Measurements from ENCODE around the gene TMPRSS9.

DNA sequence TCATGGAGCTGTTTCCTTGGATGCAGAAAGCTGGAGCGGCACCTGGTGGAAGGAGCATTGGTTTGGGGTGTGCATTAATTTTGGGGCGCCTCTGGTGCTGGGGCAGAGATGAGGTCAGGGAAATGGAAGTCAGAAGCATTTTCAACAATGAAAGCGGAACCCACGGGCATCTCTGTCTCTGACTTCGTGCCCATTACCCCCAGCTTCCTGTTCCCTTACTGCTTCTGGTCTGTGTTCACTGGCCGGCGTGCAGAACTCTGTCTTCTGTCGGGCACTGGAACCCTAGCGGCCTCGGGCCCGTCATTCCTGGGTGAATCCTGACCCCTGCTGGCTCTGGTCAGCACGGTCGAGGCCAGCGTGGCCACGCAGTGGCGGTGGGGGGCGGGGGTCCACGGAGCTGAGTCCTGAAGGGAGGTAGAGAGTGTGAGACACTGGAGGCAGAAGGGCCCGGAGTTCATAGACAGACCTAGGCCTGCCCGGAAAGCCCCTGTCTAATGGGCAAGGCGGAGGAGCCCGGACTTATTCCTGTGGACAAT lies 44.2 kb upstream of the TMPRSS9 start:
- TF ChIP-seq GATA3 (IDR thresholded peaks at IDR 0.05; ENCODE audit: low read depth, low read length) (no peak), GATA2 (IDR thresholded peaks at IDR 0.05; ENCODE audit: low read depth, low read length) (no peak)

Measured in SH-SY5Y (cell line).